ENCODE measurements around the gene GRK4. TPM values are rescaled to one million over a fixed set of nuclear protein-coding genes. Genes with fewer than 3 reads are reported as not detected.

GRK4 gene
- total and polyA plus RNA-seq, 2 of the 4 experiments (the other 2 are of a cell fraction): 1.6 to 2.2 TPM

GRCh38 chr4:3066836-3067400, 103.5 kb downstream of the GRK4 start:
- no TSS peak for BruUV-seq (replicated peaks)
- no peak overlapping the region for H4K8ac ChIP-seq (ENCODE audit: low read depth in 2 of 2, low read length in 2 of 2)
- no peak overlapping the region for H2BK5ac ChIP-seq (ENCODE audit: low read depth, low read length, poor library complexity, severe bottlenecking)
- no peak overlapping the region for H2BK15ac ChIP-seq (ENCODE audit: low read depth, low read length)
- DNase-seq (no peak), ATAC-seq (ENCODE audit: low read depth) (no peak)
- H3K79me1 ChIP-seq (ENCODE audit: low read depth in 1 of 2, low read length in 2 of 2): no peaks in the 10 kb centered on the region
- dilution Hi-C loops (cut with HindIII; ENCODE audit: low sequenced_read_pairs, unreplicated experiment): no loop called here
- TF ChIP-seq CHD1 (IDR thresholded peaks at IDR 0.05; ENCODE audit: low read depth, low read length) (no peak), POLR2A (IDR thresholded peaks at IDR 0.05; ENCODE audit: low read depth, low read length) (no peak), BHLHE40 (IDR thresholded peaks at IDR 0.05; ENCODE audit: low read depth, low read length) (no peak), SMC3 (IDR thresholded peaks at IDR 0.05; ENCODE audit: low read depth, low read length) (no peak), MAZ (IDR thresholded peaks at IDR 0.05; ENCODE audit: borderline replicate concordance, low read depth, low read length) (no peak), RCOR1 (IDR thresholded peaks at IDR 0.05; ENCODE audit: insufficient replicate concordance, low read length) (no peak), RAD21 (IDR thresholded peaks at IDR 0.05; ENCODE audit: low read length) (no peak), MAFK (IDR thresholded peaks at IDR 0.05; ENCODE audit: low read depth, low read length) (no peak), MXI1 (IDR thresholded peaks at IDR 0.05; ENCODE audit: borderline replicate concordance, low read depth, low read length) (no peak), NFE2L2 (IDR thresholded peaks at IDR 0.05; ENCODE audit: low read depth, low read length) (no peak), CEBPB (IDR thresholded peaks at IDR 0.05; ENCODE audit: low read depth, low read length) (no peak), RFX5 (IDR thresholded peaks at IDR 0.05; ENCODE audit: low read depth, low read length) (no peak), FOS (IDR thresholded peaks at IDR 0.05; ENCODE audit: low read depth, low read length) (no peak)
- TF ChIP-seq, protein P1, sequence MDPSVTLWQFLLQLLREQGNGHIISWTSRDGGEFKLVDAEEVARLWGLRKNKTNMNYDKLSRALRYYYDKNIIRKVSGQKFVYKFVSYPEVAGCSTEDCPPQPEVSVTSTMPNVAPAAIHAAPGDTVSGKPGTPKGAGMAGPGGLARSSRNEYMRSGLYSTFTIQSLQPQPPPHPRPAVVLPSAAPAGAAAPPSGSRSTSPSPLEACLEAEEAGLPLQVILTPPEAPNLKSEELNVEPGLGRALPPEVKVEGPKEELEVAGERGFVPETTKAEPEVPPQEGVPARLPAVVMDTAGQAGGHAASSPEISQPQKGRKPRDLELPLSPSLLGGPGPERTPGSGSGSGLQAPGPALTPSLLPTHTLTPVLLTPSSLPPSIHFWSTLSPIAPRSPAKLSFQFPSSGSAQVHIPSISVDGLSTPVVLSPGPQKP (IDR thresholded peaks at IDR 0.05; ENCODE audit: borderline replicate concordance, low read depth, low read length): no peak
- TF ChIP-seq, protein P2, sequence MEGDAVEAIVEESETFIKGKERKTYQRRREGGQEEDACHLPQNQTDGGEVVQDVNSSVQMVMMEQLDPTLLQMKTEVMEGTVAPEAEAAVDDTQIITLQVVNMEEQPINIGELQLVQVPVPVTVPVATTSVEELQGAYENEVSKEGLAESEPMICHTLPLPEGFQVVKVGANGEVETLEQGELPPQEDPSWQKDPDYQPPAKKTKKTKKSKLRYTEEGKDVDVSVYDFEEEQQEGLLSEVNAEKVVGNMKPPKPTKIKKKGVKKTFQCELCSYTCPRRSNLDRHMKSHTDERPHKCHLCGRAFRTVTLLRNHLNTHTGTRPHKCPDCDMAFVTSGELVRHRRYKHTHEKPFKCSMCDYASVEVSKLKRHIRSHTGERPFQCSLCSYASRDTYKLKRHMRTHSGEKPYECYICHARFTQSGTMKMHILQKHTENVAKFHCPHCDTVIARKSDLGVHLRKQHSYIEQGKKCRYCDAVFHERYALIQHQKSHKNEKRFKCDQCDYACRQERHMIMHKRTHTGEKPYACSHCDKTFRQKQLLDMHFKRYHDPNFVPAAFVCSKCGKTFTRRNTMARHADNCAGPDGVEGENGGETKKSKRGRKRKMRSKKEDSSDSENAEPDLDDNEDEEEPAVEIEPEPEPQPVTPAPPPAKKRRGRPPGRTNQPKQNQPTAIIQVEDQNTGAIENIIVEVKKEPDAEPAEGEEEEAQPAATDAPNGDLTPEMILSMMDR (conservative IDR thresholded peaks at IDR 0.05; ENCODE audit: low read depth, low read length): no peak
- H3K23ac ChIP-seq (ENCODE audit: low read depth, low read length): no peak overlapping the region
- ChIA-PET CTCF (no interaction called here), POLR2A (ENCODE audit: unreplicated experiment) (no interaction called here)
- H4K5ac ChIP-seq (ENCODE audit: low read depth, low read length): no peak overlapping the region
- no peak overlapping the region for H2BK120ac ChIP-seq (ENCODE audit: low read depth, low read length)
- no peaks in the 10 kb centered on the region for H4K20me1 ChIP-seq (ENCODE audit: insufficient read depth, low read length)
- no peak overlapping the region for H3K56ac ChIP-seq (ENCODE audit: extremely low read depth, insufficient read depth, low read length)
- no peak overlapping the region for H2AK9ac ChIP-seq (replicated peaks; ENCODE audit: low read depth, low read length, poor library complexity)
- H2AFZ ChIP-seq (replicated peaks; ENCODE audit: low read length, poor library complexity): no peak overlapping the region
- no peak overlapping the region for H3K9ac ChIP-seq (ENCODE audit: low read depth, low read length)
- H3K4me3 ChIP-seq (ENCODE audit: insufficient read depth, low read depth, low read length): no peak overlapping the region
- no peak overlapping the region for H3K18ac ChIP-seq (ENCODE audit: low read depth, low read length)
- no CpG with 5 or more reads among the region's 6 CpGs for WGBS, 2 experiments (ENCODE audit: extremely low coverage in 2 of 2, insufficient read length in 1 of 2)
- no peak overlapping the region for H2BK20ac ChIP-seq (ENCODE audit: low read depth, low read length)
- H3K9me3 ChIP-seq (ENCODE audit: control insufficient read depth, insufficient read depth, low read length): no peaks in the 10 kb centered on the region
- no peaks in the 10 kb centered on the region for H3K36me3 ChIP-seq (ENCODE audit: control insufficient read depth, insufficient read depth, low read length)
- H3K27me3 ChIP-seq (ENCODE audit: control insufficient read depth, insufficient read depth, low read length): peaks cover 15% of the 10 kb centered on the region
- intact Hi-C loops (cut with micrococcal nuclease): no loop called here
- no peak overlapping the region for H3K4me2 ChIP-seq (ENCODE audit: low read depth, low read length)
- H2AK5ac ChIP-seq (ENCODE audit: low read depth, low read length): no peak overlapping the region
- H3K14ac ChIP-seq (replicated peaks; ENCODE audit: low read depth, low read length): no peak overlapping the region
- H3K4ac ChIP-seq (ENCODE audit: low read depth, low read length): no peak overlapping the region
- no peak overlapping the region for H4K91ac ChIP-seq (ENCODE audit: insufficient read depth, low read depth, low read length)
- H3K9me1 ChIP-seq (ENCODE audit: insufficient read depth, low read length): no peaks in the 10 kb centered on the region
- H3K4me1 ChIP-seq (ENCODE audit: control insufficient read depth, insufficient read depth, low read length): peaks cover 2% of the 10 kb centered on the region; the same call in 1 of the 2 replicates
- in situ Hi-C loops (cut with MboI; ENCODE audit: low sequenced_read_pairs): no loop called here
- H3K27ac ChIP-seq (ENCODE audit: insufficient read depth, low read length): no peak overlapping the region
